ENCODE data around the gene MET.
"Not testable (repeated sequence)": the region's sequence is repeated elsewhere in the genome, so short reads cannot be mapped to it uniquely, and the experiment has no call there.

The MET gene

DNA sequence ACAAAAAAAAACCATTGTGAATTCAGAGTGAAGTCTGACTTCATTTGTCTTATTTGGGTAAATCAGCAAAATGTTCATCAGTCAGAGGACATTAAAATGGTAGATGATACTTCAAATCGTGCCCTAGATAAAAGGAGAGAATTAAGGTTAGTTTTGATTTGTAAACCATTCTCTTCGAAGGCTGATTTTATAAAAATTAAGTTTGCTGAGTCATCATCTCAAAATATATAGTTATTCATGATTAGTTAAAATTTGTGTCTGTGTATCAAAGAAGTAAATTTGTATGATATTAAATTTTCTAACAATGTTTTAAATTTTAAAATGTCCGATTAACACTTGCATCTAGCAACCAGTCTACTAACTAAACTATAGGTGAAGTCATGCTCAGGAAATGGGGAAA, 35.3 kb downstream of the MET start:
- Histone ChIP-seq H3K27ac (ENCODE audit: low read depth, low read length) (no peak overlapping the region), H3K36me3 (ENCODE audit: control insufficient read depth, insufficient read depth, low read length) (no peaks in the 10 kb centered on the region), H3K4me3 (ENCODE audit: low read length) (no peak overlapping the region), H3K4me1 (ENCODE audit: control insufficient read depth, insufficient read depth, low read length) (no peaks in the 10 kb centered on the region), H3K9ac (ENCODE audit: low read length) (no peak overlapping the region), H3K27me3 (ENCODE audit: control insufficient read depth, insufficient read depth, low read length) (no peaks in the 10 kb centered on the region)

DNA sequence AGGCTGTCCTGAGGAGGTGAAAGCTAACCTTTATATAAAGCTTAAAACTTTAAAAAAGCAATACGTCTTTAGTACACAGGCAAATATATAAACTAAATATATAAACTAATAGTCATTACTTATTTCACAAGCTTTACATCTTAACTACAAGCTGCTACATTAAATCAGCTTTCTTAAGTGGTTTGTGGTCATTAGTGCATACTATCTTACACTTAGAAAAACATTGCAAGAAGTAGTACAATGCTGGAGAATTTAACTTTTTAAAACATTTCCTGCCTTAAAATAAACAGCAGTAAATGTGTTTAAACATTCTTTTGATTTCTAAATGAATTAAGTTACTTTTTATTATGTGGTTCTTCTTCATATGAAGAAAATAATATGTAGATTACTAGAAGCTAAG, 36.3 kb downstream of the MET start:
- no peaks in the 10 kb centered on the region for H3K4me1 ChIP-seq (ENCODE audit: control insufficient read depth, insufficient read depth, low read length)
- H3K36me3 ChIP-seq (ENCODE audit: control insufficient read depth, insufficient read depth, low read length) = no peaks in the 10 kb centered on the region
- H3K9ac ChIP-seq (ENCODE audit: low read length) = no peak overlapping the region
- H3K27me3 ChIP-seq (ENCODE audit: control insufficient read depth, insufficient read depth, low read length) = no peaks in the 10 kb centered on the region
- H3K4me3 ChIP-seq (ENCODE audit: low read length) = no peak overlapping the region
- H3K27ac ChIP-seq (ENCODE audit: low read depth, low read length) = no peak overlapping the region

DNA sequence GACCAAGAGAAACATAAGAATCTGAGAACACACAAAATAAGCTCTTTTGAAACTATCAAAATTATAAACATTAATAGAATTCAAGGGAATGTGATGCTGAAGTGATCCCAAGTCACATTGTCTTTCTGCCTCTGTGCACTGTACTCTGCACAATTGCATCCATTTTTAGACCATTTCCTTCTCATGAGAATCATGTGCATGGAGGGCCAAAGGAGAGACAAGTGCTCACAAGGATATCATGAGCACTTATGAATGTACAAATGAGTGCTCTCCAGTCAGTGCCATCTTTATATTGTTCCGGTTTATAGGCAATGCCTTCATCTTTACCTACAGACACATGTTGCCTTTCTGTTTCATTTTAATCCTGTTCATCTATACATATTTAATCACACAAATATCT, 36.9 kb downstream of the MET start:
- no peaks in the 10 kb centered on the region for H3K36me3 ChIP-seq (ENCODE audit: control insufficient read depth, insufficient read depth, low read length)
- no peak overlapping the region for H3K9ac ChIP-seq (ENCODE audit: low read length)
- H3K27me3 ChIP-seq (ENCODE audit: control insufficient read depth, insufficient read depth, low read length) = no peaks in the 10 kb centered on the region
- H3K4me3 ChIP-seq (ENCODE audit: low read length) = no peak overlapping the region
- H3K4me1 ChIP-seq (ENCODE audit: control insufficient read depth, insufficient read depth, low read length) = no peaks in the 10 kb centered on the region
- H3K27ac ChIP-seq (ENCODE audit: low read depth, low read length) = no peak overlapping the region

DNA sequence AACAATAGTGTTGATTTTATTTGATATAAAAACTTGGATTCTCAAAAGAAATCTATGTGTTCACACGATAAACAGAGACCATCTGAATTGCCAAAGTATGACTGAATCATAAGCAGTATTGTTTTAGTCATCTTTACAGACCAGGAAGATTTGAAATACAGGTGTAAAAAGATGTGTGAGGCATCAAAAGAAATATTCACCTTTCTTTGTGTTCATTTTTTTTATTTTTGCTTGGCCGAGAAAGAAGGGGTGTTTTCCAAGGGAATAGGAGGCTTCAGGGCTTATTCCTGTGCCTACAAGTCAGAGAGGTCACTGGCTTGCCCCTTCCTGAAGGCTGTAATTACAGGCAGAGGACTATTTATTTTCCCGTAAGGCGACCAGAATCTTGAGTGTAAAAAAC, 37.3 kb downstream of the MET start:
- no peaks in the 10 kb centered on the region for H3K36me3 ChIP-seq (ENCODE audit: control insufficient read depth, insufficient read depth, low read length)
- H3K9ac ChIP-seq (ENCODE audit: low read length) = no peak overlapping the region
- H3K4me3 ChIP-seq (ENCODE audit: low read length) = no peak overlapping the region
- no peaks in the 10 kb centered on the region for H3K27me3 ChIP-seq (ENCODE audit: control insufficient read depth, insufficient read depth, low read length)
- H3K4me1 ChIP-seq (ENCODE audit: control insufficient read depth, insufficient read depth, low read length) = no peaks in the 10 kb centered on the region
- no peak overlapping the region for H3K27ac ChIP-seq (ENCODE audit: low read depth, low read length)

DNA sequence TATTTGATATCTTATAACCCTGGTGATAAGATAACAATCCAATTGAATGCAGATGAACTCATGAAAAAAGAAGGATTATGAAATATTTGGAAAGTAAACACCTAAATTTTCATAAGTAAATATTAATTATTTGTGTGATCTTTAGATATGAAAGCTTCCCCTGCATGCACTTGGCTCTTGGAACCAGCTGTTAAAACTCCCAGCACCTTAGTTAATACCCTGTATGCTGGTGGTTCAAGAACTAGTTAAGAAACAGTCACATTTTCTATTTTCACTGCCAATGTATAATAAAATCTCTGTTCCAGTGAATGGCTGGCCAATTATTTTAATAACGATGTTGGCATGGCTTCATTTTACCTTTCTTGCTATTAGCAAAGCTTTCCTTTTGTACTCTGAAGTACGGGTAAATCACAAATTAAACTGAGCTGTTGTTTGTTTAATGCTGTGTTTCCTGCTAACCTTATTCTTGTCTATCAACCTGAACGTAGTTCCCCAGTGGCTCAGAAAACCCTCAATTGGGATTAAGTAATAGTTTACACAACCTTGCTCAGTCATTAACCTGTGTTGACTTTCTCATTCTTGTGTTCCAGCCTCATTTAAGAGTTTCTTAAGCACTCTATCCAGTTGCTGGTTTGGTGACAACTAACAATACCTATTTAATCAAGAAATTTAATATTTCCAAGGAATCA, 38.9 kb downstream of the MET start:
- H3K4me1 ChIP-seq (ENCODE audit: control insufficient read depth, insufficient read depth, low read length) = no peaks in the 10 kb centered on the region
- H3K9ac ChIP-seq (ENCODE audit: low read length) = no peak overlapping the region
- no peak overlapping the region for H3K4me3 ChIP-seq (ENCODE audit: low read length)
- no peaks in the 10 kb centered on the region for H3K27me3 ChIP-seq (ENCODE audit: control insufficient read depth, insufficient read depth, low read length)
- H3K27ac ChIP-seq (ENCODE audit: low read depth, low read length) = no peak overlapping the region
- H3K36me3 ChIP-seq (ENCODE audit: control insufficient read depth, insufficient read depth, low read length) = no peaks in the 10 kb centered on the region

DNA sequence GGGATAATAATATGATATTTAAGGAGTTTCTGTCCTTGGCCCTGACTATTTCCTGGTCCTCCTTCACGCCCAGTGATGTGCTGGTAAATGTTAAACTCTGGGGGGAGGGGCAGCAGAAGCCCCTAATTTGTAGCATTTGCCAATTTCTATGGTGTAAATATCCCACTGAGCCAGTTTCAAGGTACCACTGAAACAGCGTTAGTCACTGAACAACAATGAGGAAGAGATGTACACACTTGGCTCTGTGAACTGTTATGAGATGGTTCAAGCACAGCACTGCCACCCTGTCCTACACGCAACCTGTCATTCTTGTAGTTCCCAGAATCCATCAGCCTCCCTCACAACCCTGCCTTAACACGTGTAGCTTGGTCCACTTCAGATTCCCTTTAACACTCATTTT, 39.8 kb downstream of the MET start:
- Histone ChIP-seq H3K4me1 (ENCODE audit: control insufficient read depth, insufficient read depth, low read length) (no peaks in the 10 kb centered on the region), H3K9ac (ENCODE audit: low read length) (no peak overlapping the region), H3K27ac (ENCODE audit: low read depth, low read length) (no peak overlapping the region), H3K4me3 (ENCODE audit: low read length) (no peak overlapping the region), H3K36me3 (ENCODE audit: control insufficient read depth, insufficient read depth, low read length) (no peaks in the 10 kb centered on the region), H3K27me3 (ENCODE audit: control insufficient read depth, insufficient read depth, low read length) (no peaks in the 10 kb centered on the region)

DNA sequence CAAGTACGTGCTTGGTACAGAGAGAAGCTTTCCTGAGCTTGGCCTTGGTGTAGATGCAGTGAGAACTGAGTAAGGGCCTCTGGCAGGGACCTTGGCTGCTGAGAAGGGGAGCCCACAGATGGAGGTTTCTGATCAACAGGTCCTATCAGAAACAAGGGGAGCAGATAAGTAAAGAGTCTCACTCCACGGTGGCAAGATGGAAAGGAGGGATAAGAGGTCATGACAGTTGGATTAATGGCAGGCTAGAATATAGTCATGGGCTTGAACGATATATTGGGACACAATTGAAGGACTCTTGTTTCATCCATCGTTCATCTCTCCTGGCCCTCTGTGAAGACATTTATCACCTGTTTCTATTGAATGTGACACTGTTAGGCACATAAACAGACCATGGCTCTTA, 41.5 kb downstream of the MET start:
- Histone ChIP-seq H3K4me1 (ENCODE audit: control insufficient read depth, insufficient read depth, low read length) (no peaks in the 10 kb centered on the region), H3K36me3 (ENCODE audit: control insufficient read depth, insufficient read depth, low read length) (no peaks in the 10 kb centered on the region), H3K4me3 (ENCODE audit: low read length) (no peak overlapping the region), H3K27me3 (ENCODE audit: control insufficient read depth, insufficient read depth, low read length) (no peaks in the 10 kb centered on the region), H3K27ac (ENCODE audit: low read depth, low read length) (no peak overlapping the region), H3K9ac (ENCODE audit: low read length) (no peak overlapping the region)

DNA sequence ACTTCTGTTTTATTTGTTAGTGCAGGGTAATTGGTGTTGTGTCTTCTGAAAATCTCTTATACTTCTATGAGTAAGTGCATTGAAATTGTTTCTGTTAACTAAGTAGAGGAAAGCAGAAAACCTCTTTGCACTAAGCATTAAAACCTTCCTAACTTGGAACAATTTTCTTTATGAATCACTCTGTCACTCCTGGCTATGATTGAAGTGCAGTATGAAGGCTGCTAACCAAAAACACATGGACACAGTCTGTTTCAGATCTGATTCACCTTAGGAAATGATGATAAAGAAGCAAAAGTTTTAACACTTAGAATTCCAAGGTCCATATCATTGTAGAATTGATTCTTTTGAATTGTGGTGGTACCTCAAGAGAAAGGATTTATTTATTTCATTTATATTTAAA, 41.9 kb downstream of the MET start:
- Histone ChIP-seq H3K9ac (ENCODE audit: low read length) (no peak overlapping the region), H3K27me3 (ENCODE audit: control insufficient read depth, insufficient read depth, low read length) (no peaks in the 10 kb centered on the region), H3K4me3 (ENCODE audit: low read length) (no peak overlapping the region), H3K27ac (ENCODE audit: low read depth, low read length) (no peak overlapping the region), H3K36me3 (ENCODE audit: control insufficient read depth, insufficient read depth, low read length) (no peaks in the 10 kb centered on the region), H3K4me1 (ENCODE audit: control insufficient read depth, insufficient read depth, low read length) (no peaks in the 10 kb centered on the region)

DNA sequence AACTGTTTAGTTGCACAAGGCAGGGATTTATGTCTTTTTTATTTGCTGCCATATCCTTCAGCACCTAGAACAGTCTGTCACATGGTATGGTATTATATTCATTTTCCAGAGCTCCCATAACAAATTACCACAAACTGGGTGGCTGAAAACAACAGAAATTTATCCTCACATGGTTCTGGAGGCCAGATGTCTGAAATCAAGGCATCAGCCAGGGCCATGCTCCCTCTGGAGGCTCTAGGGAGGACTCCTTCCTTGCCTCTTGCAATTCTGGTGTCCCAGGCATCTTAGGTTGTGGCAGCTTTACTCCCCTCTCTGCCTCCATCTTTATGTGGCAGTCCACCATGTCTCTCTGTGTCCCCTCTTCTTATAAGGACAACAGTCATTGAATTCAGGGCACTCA, 43.1 kb downstream of the MET start:
- Histone ChIP-seq H3K27me3 (ENCODE audit: control insufficient read depth, insufficient read depth, low read length) (no peaks in the 10 kb centered on the region), H3K4me3 (ENCODE audit: low read length) (no peak overlapping the region), H3K4me1 (ENCODE audit: control insufficient read depth, insufficient read depth, low read length) (no peaks in the 10 kb centered on the region), H3K27ac (ENCODE audit: low read depth, low read length) (no peak overlapping the region), H3K36me3 (ENCODE audit: control insufficient read depth, insufficient read depth, low read length) (no peaks in the 10 kb centered on the region), H3K9ac (ENCODE audit: low read length) (no peak overlapping the region)

DNA sequence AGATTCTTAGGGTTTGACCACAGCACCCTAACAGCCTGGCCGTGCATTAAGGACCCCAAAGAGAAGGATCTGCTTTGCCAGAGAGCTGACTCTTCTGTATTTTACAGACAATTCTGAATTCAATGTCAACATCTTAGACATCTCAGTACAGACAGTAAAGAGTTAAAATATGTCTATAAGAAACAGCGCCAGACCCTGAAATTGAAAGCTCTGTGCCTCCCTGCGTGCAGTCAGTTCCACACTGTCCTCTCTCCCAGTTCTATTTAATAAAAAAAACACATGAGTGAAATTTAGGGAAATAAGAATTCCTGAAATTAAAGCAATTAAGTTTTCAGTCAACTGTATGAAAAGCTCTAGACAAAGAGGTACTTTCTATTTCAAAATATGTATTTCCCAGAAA, 45.1 kb downstream of the MET start:
- H3K36me3 ChIP-seq (ENCODE audit: control insufficient read depth, insufficient read depth, low read length) = no peaks in the 10 kb centered on the region
- H3K4me3 ChIP-seq (ENCODE audit: low read length) = no peak overlapping the region
- no peaks in the 10 kb centered on the region for H3K27me3 ChIP-seq (ENCODE audit: control insufficient read depth, insufficient read depth, low read length)
- no peaks in the 10 kb centered on the region for H3K4me1 ChIP-seq (ENCODE audit: control insufficient read depth, insufficient read depth, low read length)
- no peak overlapping the region for H3K27ac ChIP-seq (ENCODE audit: low read depth, low read length)
- H3K9ac ChIP-seq (ENCODE audit: low read length) = no peak overlapping the region

DNA sequence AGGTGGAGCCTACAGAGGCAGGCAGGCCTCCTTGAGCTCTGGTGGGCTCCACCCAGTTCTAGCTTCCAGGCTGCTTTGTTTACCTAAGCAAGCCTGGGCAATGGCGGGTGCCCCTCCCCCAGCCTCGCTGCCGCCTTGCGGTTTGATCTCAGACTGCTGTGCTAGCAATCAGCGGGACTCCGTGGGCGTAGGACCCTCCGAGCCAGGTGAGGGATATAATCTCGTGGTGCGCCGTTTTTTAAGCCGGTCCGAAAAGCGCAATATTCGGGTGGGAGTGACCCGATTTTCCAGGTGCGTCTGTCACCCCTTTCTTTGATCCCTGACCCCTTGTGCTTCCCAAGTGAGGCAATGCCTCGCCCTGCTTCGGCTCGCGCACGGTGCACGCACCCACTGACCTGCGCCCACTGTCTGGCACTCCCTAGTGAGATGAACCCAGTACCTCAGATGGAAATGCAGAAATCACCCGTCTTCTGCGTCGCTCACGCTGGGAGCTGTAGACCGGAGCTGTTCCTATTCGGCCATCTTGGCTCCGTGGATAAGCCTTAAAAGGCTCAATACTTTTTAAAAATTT, 52.0 kb downstream of the MET start:
- not testable (repeated sequence) for H3K4me3 ChIP-seq (ENCODE audit: low read length); H3K27me3 ChIP-seq (ENCODE audit: control insufficient read depth, insufficient read depth, low read length); H3K9ac ChIP-seq (ENCODE audit: low read length); H3K27ac ChIP-seq (ENCODE audit: low read depth, low read length); H3K4me1 ChIP-seq (ENCODE audit: control insufficient read depth, insufficient read depth, low read length); H3K36me3 ChIP-seq (ENCODE audit: control insufficient read depth, insufficient read depth, low read length)

DNA sequence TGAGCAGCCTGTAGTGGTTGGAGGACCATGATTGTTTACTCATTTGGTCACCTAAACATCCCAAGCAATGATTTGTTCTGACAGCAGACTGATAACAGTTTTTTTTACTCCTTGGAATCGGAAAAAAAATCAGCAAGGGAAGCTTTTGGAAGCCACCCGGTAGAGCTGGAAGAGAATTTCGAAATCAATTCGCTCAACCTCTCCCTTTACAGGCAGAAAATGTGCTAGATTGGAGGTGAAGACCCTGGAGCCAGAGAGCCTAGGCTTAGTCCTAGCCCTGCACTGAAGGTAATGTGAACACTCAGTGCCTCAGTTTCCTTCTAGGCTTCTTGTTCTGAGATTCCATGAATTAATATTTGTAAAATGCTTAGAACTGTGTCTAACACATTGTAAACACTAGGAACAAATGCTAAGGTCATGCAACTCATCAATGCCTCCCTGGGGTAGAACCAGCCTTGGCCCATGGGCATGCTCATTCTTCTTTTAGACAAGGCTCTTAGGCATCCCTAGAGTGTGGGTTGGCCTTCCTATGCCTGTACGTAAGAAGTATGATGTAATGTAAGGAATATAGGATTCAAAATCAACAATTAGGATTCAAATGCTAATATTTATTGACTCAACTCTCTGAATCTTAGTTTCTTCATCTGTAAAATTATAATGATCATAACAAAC, 52.7 kb downstream of the MET start:
- Histone ChIP-seq H3K9ac (ENCODE audit: low read length) (no peak overlapping the region), H3K4me1 (ENCODE audit: control insufficient read depth, insufficient read depth, low read length) (no peaks in the 10 kb centered on the region), H3K4me3 (ENCODE audit: low read length) (no peak overlapping the region), H3K36me3 (ENCODE audit: control insufficient read depth, insufficient read depth, low read length) (no peaks in the 10 kb centered on the region), H3K27ac (ENCODE audit: low read depth, low read length) (no peak overlapping the region), H3K27me3 (ENCODE audit: control insufficient read depth, insufficient read depth, low read length) (no peaks in the 10 kb centered on the region)

DNA sequence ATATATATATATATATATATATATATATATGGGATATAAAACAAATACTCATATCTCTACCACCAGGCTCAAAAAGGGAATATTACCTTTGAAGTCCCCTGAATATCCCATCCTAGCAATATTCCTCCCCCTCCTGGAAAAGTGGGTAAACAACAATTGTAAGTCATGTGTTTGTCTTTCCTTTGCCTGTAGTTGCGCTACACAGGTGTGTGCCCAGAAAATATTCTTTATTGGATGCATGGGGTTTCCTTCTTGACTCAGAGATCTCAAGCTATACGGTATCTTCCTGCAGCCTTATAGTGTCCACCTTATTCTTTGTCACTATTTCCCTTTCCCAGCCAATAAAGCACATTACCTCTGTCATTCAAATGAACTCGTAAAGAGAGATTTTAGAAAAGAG, 54.2 kb downstream of the MET start:
- no peaks in the 10 kb centered on the region for H3K4me1 ChIP-seq (ENCODE audit: control insufficient read depth, insufficient read depth, low read length)
- H3K9ac ChIP-seq (ENCODE audit: low read length) = no peak overlapping the region
- H3K27ac ChIP-seq (ENCODE audit: low read depth, low read length) = no peak overlapping the region
- H3K4me3 ChIP-seq (ENCODE audit: low read length) = no peak overlapping the region
- no peaks in the 10 kb centered on the region for H3K27me3 ChIP-seq (ENCODE audit: control insufficient read depth, insufficient read depth, low read length)
- no peaks in the 10 kb centered on the region for H3K36me3 ChIP-seq (ENCODE audit: control insufficient read depth, insufficient read depth, low read length)
